GM23248 (cell line): ENCODE results near the gene LAMA5.

Experiments
- EZH2 ChIP-seq: fragments of 200-600 bp; sonication (generic); IDR thresholded peaks from 2 replicates; pipeline ENCODE4 v1.6.1; 2018; ENCODE audit warnings: antibody characterized with exemption, mild to moderate bottlenecking; ENCODE audit not compliant: insufficient read depth, poor library complexity, severe bottlenecking
- EZH2phosphoT487 ChIP-seq: fragments of 200-600 bp; sonication (generic); IDR thresholded peaks from 2 replicates; pipeline ENCODE4 v1.6.1; 2018; ENCODE audit warnings: antibody characterized with exemption, moderate library complexity, mild to moderate bottlenecking, low read depth; ENCODE audit not compliant: insufficient read depth

GRCh38 chr20:62394248-62395245 is 27.4 kb upstream of the LAMA5 start:
- TF ChIP-seq EZH2 (no peak), EZH2phosphoT487 (no peak)
